Stimulated activated CD4-positive, alpha-beta T cell treated with anti-CD3 and anti-CD28 coated beads, Interleukin-1b, Interleukin-23, amount 100 ng/mL, for 24 hours (primary cell): ENCODE data around the gene TEN1.

Experiments used
- DNase-seq, 4 experiments: peaks; one replicate each; pipeline ENCODE4 v3.0.0-alpha.2; 2020; ENCODE audit warnings: low read depth in 4 of 4, low spot score in 1 of 4

Gene TEN1

DNA sequence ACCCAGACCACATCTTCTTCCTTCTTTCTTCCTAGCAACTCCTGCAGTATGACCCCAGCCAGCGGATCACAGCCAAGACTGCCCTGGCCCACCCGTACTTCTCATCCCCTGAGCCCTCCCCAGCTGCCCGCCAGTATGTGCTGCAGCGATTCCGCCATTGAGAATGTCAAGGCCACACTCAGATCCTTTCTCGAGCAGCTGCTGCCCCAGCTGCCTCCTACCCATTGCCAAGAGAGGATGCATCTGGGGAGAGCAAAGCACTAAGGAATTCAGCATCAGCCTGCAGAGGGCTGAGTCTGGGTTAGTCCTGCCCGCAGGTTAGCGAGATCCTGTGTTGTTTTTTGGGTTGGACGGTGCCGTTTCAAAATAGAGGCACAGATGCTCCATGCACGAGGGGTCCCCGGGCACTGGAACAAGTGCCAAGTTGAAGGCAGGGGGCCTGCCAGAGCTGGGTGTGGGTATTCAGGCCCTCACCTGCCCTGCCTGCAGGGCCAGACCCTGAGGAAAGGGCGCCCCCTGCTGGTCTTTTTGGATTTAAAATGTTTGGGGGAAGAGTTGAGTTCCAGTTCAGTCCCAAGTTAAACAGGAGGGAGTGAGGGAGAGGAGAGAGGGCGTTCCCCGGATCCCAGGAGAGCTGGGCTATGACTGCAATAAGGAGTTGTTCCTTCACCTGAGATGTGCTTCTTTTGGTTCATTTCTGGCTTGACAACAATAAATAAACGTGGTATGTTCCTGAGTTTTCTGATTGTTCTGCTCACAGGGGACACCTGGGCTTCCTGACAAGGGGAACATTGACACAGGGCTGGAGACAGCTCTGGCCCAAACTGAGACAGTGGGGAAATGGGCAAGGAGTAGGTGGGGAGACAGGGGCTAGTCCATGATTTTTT lies 26.5 kb downstream of the TEN1 start:
- peak; percentile 80 to 91 (median 85) for DNase-seq

GRCh38 chr17:76007131-76007849 lies 28.2 kb downstream of the TEN1 start:
- no peak for DNase-seq

DNA sequence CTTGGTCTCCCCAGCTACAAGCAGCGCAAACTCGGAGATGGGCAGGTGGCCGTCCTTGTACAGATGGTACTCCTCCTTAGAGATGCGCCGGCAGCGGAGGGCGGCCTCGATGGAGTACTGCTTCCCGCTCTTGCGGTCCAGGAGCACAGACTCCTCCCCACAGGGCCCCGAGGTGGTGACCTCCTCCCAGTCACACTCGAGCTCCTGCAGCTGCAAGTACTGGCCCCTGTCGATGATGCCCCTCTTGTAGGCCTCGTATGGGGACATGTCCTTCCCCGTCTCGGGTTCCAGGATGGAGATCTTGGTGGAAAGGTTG lies 28.8 kb downstream of the TEN1 start:
- no peak for DNase-seq

- DNase-seq, result no peak
These were observed 29.2 kb downstream of the TEN1 start for GRCh38 chr17:76008208-76008607.

DNA sequence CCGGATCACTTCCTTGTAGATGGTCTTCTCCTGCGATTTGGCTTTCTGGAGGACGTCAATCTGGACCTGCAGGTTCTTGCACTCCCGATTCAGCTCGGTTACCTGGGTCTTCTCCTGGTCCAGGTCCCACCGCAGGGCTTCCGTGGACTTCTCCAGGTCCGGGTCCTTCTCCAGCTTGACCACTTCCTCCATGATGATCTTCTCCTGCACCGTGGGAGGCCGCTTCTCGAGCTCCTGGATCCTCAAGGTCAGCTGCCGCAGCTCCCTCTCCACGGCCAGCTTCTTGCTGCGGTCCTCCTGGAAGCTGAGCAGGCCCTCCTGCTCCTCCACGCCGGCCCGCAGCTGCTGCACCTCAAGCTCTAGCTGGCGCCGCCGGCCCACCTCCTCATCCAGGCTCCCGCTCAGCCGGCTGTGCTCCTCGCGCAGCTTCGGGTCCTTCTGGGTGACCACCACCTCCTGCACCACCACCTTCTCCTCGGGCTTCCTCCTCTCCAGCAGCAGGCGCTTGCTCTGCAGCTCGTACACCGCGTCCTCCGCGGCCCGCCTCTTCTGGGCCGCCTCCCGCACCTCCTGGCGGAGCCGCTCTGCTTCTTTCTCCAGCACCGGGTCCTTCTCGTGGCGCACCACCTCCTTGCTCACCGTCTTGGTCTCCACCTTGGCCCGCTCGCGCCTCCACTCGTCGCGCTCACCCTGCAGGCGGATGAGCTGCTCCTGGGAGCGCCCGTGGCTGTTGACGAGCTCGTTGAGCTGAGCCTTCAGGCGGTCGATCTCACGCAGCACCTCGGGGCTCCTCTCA lies 29.8 kb downstream of the TEN1 start:
- DNase-seq, result no peak

DNA sequence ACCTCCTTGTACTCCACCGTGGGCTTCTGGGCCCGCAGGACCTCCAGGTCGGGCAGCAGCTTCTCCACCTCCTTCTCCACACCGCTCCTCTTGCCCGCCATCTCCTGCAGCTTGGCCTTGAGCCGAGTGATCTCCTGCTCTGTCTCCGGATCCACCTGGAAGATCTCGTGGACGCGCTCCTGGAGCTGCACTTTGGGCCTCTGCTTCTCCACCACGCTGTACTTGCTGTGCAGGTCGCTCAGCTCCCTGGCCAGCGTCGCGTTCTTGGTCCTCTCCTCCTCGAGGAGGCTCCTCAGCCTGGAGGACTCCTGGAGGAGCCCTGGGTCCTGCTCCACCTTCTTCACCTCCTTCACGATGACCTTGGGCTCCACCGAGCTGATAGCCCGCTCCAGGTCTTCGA lies 30.4 kb downstream of the TEN1 start:
- no peak for DNase-seq

- DNase-seq, result no peak
These were observed 31.1 kb downstream of the TEN1 start for GRCh38 chr17:76009969-76010661.

DNA sequence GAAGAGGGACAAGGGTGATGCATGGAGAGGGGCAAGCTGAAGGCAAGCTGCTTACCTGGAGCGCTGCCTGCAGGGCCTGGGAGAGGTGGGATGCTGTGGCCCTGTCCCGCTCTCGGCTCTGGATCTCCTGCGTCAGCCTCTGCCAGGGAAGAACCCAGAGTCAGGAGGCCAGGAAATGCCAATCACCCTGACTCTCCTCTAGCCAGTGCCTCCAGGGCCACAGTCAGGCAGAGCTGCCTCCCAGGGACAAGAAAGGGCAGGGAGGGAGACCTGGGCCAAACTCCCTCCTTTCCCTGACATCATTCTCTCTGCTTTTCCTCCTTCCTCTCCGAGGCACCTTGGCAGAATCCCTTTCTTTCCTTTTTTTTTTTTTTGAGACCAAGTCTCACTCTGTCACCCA lies 32.9 kb downstream of the TEN1 start:
- no peak for DNase-seq

- no peak for DNase-seq
These were observed 34.4 kb downstream of the TEN1 start for GRCh38 chr17:76013377-76013932.

GRCh38 chr17:76014100-76014924 lies 35.3 kb downstream of the TEN1 start:
- DNase-seq, result peak; percentile 50 to 73 (median 60)

GRCh38 chr17:76014925-76015261 lies 35.9 kb downstream of the TEN1 start:
- DNase-seq, result no peak

GRCh38 chr17:76017481-76018339 lies 38.7 kb downstream of the TEN1 start:
- DNase-seq, result no peak

- DNase-seq, result no peak
These were observed 39.3 kb downstream of the TEN1 start for GRCh38 chr17:76018340-76018680.

DNA sequence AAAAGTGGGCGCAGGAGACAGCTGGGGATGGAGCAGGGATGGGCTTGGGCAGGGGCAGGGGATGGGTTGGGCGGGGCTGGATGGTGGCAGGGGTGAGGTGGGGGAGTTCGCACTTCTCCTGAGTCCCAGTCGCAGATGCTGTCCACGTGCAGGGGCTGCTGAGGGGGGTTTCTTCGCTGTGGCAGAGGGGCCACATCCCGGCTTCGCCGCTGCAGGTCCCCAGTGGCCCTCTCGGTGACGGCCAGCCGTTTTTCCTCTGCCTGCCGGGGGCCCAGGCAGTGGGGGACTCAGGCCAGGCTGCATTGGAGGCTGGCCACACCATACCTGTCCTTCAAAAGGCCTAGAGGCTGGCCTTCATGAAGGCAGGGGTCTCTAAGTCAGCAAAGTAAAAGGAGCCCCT lies 39.8 kb downstream of the TEN1 start:
- no peak for DNase-seq

DNA sequence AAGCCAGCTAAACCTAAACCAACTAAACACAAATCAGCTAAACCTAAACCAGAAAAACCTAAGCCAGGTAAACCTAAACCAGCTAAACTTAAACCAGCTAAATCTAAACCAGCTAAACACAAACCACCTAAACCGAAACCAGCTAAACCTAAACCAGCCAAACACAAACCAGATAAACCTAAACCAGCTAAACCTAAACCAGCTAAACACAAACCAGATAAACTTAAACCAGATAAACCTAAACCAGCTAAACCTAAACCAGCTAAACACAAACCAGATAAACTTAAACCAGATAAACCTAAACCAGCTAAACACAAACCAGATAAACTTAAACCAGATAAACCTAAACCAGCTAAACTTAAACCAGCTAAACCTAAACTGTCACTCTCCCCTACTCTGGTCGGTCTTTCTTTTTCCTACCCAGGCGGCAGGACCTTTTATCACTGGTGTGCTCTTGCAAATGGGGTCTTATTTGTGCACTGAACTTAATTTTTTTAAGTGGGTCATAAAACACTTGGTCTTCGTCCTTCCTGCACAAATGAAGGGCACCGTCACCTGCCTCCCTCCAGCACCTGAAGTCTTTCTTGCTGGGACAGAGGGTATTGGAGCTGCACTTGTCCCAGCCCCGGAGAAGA lies 40.9 kb downstream of the TEN1 start:
- no peak for DNase-seq

DNA sequence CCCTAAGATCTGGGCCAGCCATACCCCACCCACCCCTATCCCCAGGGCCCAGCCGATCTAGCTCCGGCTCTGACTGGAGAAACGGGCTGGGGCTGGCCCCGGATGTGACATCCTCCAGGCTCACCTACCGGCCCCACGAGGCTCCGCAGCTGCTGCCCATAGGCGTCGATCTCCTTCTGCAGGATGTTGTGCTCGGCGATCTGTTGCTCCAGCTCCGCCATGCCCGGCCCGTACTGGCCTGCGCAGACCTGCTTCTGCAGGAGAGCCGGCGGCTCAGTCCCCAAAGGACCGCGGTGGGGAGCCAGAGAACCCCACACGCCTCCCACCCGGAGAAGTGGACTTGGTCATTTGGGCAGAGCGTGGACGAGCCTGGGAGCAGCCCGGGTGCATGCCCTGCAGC lies 43.2 kb downstream of the TEN1 start:
- DNase-seq, result no peak

- no peak for DNase-seq
These were observed 44.2 kb downstream of the TEN1 start for GRCh38 chr17:76022973-76023899.

DNA sequence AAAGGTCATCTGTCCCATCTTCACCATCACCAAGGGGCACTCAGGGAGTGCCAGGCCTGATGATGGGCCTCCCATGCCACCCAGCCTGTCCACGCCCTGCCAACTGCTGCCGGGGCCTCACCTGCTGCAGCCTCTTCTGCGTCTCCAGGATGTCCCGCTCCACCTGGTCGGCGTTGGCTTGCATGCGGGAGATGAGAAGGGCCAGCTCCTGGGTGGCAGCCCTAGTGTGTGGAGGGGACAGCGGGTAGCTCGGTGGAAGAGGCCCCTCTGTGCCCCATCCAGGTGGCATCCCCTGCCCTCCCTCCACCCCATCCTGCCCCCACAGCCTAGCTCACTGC lies 44.8 kb downstream of the TEN1 start:
- DNase-seq, result no peak
